HG02943 (cell line): Measurements from ENCODE around the gene TASOR.

Source experiments
- ATAC-seq: cut with Tn5 transposase; IDR thresholded peaks from one replicate; pipeline ENCODE4 v1.9.1; 2021; ENCODE audit warnings: mild to moderate bottlenecking, low read depth, moderate library complexity; ENCODE audit not compliant: unreplicated experiment

Gene TASOR

GRCh38 chr3:56689303-56689702 is 6.2 kb upstream of the TASOR start:
- ATAC-seq = no peak

DNA sequence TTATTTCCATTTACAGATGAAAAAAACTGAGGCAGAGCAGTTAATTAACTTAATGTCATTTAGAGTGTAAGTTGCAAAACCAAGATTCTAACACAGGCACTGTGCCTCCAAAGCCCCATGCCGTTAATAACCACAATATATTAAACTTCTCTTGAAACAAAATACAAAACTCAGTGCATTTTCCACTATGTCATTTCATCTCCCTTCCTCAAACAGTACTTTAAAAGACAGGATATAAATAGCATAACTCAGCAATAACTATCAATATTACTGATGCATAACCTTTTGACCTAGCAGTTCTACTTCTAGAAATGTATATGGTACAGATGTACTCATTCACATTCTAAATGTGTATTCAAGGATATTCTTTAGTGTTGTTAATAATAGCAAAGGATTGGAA is 5.1 kb upstream of the TASOR start:
- no peak for ATAC-seq

DNA sequence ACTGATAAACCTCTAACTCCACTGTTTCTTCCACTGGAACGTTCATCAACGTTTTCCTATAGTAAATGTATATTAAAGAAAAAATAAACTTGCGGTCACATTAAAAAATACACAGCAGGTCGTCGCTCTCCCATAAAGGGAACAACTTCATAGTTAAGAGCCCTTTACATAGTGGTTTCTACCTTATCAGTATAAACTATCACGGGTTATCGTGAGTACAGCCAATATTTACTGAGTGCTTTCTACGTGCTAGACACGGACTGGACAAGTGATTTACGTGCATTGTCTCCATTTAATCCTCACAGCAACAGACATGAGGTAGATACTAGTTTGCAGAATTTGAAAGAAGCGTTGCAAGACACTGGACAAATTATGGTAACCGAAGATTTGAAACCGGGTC is 964 bp upstream of the TASOR start:
- no peak for ATAC-seq

DNA sequence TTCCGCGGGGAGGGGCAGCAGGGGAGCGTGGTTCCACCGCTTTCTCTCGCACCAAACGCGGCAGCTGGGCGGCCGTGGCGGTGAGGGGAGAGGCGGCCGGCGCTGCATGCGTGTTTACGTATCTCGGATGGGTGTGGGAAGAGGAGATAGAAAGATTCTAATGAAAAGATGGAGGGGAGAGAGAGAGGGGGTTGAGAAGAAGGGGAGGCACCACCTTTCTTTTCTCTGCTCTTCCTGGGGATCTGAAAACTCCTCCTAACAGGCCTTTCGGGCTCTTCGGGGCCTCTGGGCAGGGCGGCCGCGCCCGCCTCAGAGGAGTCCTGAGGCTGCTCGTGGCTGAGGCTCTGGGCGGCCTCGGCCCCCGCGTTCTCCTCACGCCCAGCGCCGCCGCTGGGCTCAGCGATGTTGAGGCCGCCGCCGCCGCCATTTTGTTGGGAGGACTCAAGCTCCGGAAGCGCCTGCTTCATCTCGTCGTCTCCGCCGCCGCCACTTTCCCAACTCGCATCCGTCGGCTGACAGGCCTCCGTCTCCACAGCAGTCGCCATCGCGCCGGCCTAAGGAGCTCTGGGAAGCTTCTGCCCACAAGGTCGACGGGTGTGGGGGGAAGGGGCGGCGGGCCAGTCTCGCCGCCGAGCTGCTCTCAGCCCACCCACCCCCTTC is 473 bp downstream of the TASOR start:
- ATAC-seq = peak; percentile 66

DNA sequence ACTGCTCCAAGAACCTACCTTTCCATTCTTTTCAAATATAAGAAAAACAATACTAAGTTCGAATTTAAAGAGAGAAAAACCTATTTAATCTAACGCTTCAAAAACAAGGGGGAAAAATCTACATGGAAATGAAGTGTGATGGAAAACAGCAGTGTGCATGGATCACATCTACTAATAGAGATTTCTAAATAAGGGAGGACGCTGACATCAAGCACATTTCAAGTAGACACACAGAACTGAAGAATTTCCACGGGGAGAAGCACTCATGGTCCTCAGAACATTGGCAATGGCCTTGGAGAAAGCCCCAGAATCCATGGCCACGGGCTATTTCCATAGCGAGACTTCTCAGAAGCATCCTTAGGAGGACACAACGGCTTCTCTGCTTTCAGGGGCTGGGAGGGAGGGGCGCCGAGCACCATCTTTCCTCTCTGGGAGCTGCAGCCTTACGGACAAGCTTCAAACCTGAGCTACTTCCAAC is 1.0 kb downstream of the TASOR start:
- no peak for ATAC-seq

DNA sequence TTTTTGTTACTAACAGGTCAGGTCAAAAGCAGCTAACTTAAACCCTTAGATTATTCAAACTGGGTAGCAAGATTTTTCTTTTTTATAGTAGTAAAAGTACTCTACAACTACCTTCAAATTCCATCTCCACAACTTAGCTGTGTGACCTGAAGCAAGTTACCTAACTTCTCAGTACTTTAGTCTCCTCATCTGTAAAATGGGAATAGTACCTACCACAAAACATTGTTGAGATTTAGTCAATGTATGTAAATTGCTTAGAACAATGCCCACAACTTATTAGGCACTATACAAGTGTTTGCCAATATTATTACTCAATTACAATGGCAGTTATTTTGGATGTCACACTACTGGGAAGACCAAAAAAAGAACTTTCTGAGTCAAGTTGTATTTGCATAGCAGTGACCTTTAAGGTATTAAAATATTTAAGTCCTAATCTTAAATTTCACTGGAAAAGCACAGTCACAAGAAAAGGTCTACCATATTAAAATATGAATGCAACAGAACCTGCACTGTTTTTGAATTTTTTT is 2.9 kb downstream of the TASOR start:
- ATAC-seq = no peak

DNA sequence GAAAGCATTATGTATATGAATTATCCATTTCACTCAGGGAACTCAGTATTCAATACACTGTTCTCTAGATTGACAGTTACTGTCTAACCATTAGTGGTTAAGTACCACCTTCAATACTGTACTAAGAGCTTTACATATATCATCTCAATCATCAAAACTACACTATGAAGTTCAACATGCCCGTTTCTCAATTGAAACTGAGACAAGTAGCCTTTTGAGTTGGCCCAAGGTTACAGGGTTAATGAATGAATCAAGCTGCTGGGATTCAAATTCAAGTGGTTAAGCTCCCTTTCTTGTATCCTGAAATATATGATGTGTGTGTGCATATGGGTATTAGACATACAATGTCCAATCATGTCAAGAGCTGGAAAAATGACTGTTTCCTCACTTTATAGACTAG is 5.8 kb downstream of the TASOR start:
- peak; percentile 70 for ATAC-seq

DNA sequence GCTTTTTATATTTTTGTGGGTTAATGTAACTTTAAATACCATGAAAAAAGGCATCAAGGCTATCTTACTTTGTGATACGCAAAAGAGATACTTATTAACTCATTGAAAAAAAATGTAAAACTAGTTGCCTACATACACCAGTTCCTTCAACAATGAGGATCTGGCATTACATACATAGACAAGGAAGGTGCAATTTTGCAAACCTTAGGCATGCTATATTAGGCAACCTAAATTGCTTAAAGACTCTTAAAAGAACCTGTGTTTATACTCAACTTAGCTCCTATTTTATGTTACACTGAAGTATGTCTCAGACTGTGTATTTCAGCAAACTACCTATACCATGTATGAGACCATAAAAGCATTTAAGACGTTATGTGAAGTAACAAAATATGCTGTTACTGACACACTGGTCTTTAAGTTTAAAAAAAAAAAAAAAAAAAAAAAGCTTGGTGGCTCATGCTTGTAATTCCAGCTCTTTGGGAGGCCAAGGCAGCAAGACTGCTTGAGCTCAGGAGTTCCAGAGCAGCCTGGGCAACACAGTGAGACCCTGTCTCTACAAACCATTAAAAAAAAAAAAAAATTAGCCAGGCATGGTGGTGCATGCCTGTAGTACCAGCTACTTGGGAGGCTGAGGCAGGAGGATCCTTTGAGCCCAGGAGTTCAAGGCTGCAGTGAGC is 9.1 kb downstream of the TASOR start:
- no peak for ATAC-seq

- no peak for ATAC-seq
Observed at GRCh38 chr3:56667973-56668579, 15.0 kb downstream of the TASOR start.

- no peak for ATAC-seq
Observed at GRCh38 chr3:56664823-56665222, 18.2 kb downstream of the TASOR start.

GRCh38 chr3:56655709-56656108 is 27.4 kb downstream of the TASOR start:
- ATAC-seq = no peak

GRCh38 chr3:56654460-56654859 is 28.6 kb downstream of the TASOR start:
- ATAC-seq = no peak

GRCh38 chr3:56645407-56645806 is 37.7 kb downstream of the TASOR start:
- ATAC-seq = no peak

- no peak for ATAC-seq
Observed at GRCh38 chr3:56633602-56634535, 49.2 kb downstream of the TASOR start.
